NCI-H187 treated with DMSO at 0.1 percent for 48 hours (cell line): ENCODE results near the gene HPCAL4.

Experiments
- DNase-seq: peaks from one replicate; lab custom pipeline; 2025; lab: John Stamatoyannopoulos, UW

Gene HPCAL4

GRCh38 chr1:39701049-39701439 is 9.8 kb upstream of the HPCAL4 start:
- no peak for DNase-seq

GRCh38 chr1:39700348-39700747 is 9.1 kb upstream of the HPCAL4 start:
- no peak for DNase-seq

DNA sequence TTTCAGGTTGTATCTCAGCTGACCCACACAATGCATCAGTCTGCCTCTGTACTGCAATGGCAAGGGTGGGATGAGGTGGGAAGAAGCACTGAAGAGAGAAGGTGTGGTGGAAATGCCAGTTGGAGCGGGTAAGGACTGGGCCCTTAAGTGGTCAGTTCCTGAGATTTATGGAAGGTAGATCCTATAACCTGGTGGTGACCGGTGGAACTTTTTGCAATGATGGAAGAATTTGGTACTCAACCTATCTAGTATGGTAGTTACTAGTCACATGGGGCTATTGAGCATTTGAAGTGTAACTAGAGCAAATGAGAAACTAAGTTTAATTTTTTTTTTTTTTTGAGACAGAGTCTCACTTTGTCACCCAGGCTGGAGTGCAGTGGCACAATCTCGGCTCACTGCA is 8.2 kb upstream of the HPCAL4 start:
- DNase-seq, result no peak

GRCh38 chr1:39698568-39698967 is 7.3 kb upstream of the HPCAL4 start:
- DNase-seq, result no peak

- no peak for DNase-seq
Measured at GRCh38 chr1:39696448-39696847, 5.2 kb upstream of the HPCAL4 start.

DNA sequence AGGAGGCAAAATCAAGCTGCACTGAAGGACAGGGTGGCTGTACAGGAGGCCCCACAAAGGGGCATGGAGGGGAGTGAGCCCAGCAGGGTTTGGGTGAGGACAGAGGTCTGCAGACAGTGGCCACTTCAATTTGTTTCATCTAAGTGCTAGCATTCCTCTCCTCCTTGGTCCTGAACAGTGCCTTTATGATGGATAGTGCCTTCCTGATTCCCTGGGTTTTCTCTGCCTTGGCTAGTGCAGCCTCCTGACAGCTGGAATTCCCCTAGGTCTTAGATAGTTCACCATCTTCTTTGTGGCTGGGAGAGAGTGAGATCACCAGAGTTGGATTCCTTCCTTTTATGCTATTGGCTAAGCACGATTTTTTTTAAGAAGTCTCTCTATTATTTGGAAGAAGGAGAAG is 3.8 kb upstream of the HPCAL4 start:
- DNase-seq, result no peak

- no peak for DNase-seq
Measured at GRCh38 chr1:39694026-39694425, 2.8 kb upstream of the HPCAL4 start.

- DNase-seq, result no peak
Measured at GRCh38 chr1:39692152-39693074, 1.2 kb upstream of the HPCAL4 start.

DNA sequence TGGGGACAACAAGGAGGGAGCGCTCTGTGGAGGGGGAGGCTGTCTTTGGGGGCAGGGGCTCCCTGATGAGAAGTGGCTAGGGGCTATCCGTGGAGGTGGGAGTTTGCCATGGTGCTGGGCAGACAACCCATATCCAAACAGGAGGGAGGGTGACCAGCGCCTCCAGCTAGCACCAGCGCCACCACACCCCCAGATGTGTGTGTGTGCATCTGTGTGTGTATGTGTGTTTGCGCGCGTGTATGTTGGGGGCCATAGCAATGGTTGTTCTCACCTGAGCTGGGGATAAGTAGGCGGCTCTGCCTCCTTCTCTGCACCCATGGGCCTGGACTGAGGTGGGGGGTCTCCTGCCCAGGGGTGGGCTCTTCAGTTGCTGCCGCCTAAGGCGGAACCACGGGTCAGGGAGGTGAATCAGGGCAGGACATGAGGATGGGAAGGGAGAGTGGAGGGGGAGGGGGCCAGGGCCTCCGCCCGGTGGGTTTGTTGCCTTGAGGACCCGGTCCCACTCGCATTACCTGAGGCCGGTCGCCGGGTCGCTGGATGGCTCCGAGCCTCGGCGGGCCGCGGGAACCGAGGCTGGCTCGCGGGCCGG is 345 bp downstream of the HPCAL4 start:
- no peak for DNase-seq

DNA sequence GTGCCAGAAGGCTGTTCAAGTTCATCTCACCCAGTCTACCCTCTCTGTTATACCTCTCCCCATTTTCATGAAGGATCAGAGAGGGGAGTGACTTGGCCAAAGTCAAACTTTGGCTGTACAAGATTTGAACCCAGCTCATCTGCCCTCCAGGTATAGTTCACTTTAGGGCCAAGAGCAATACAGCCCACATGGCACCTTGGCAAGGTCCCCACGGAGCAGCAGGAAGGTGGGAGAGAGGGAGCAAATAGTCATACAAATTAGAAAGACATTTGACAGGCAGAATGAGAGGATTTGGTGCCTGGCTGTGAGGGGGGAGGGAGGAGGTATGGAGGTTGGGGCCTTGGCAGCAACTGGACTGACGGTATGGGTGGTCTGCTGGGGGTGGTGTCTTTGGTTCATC is 1.0 kb downstream of the HPCAL4 start:
- no peak for DNase-seq

DNA sequence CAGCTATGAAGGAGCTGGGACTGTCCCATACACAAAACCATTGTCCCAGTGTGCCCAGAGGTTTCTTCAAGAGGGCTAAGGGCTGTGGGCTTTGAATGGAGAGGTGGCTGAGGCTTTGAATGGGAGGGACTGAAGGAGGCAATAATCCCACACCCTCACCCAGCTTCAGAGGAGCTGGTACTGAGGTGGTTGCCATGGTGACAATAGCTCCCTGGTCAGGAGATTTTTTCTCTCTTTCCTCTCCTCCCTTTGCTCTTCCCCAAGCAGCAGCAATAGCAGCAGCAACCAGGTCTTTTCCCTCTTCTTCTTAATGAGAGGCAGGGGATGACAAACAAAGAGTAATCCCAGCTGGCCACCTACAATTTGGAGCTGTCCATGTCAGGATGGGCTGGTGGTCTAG is 1.6 kb downstream of the HPCAL4 start:
- DNase-seq, result no peak

DNA sequence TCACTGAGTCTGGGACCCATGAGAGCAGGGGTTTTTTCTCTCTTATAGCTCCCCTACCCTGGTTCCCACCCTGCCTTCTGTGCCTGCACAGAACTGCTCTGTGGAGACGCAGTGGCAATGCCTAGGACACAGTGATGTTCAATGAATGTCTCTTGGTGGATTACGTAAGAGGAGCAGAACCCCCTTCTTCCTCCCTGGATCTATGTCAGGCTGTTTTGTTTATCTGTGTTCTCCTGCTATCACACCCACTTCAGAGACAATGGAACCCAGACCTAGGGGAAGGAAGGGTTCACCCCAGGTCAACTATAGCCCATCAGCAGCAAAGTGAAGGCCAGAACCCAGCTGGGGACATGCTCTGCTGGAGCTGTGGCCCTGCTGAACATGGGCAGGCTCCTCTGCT is 2.0 kb downstream of the HPCAL4 start:
- DNase-seq, result no peak

DNA sequence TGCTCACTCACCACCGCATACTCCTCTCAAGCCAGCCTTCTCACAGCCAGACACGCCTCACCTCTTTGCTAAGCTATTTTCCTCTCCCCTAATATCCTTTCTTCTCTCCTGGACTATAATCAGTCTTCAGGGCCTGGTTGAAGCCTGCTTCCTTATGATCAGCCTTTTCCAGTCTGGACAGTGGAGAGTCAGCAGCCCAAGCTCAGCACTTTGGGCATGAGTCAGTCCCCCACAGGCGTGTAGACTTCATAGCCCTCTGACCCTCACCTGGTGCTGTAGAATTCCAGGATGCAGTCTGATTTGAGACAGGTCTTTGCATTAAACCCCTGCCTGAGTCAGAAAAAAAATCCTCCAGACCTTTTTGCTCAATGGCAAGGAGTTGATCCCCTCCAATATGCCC is 2.5 kb downstream of the HPCAL4 start:
- DNase-seq, result no peak

GRCh38 chr1:39687243-39687642 is 4.0 kb downstream of the HPCAL4 start:
- no peak for DNase-seq

DNA sequence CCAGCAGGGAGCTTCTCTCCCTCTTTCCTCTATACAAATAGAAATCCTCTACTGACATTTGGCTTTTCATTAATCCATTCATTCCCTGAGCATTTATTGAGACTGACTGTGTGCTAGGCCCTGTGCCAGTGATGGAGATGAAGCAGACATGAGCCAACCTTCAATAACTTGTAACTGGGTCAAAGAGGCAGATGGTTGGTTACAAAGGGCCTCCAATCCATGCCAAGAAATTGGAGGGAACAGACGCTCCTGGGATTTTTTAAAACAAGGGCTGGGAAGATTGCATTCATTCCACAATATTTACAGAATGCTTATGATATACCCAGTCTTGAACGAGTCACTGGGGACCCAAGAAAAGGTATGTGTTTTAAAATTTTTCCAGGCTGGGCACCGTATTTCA is 6.2 kb downstream of the HPCAL4 start:
- no peak for DNase-seq

DNA sequence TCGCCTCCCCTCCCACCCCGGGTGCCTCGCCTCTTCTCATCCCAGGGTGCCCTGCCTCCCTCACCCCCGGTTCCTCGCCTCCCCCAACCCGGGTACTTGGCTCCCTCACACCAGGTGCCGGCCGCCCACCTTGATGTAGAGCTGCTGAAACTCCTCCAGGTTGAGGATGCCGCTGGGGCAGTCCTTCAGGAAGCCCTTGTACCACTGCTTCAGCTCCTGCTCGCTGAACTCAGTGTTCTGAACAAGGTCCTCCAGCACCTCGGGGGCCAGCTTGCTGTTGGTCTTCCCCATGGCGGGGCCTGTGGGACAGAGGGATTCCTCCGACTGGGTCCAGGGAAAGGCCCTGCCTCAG is 6.9 kb downstream of the HPCAL4 start:
- DNase-seq, result no peak

DNA sequence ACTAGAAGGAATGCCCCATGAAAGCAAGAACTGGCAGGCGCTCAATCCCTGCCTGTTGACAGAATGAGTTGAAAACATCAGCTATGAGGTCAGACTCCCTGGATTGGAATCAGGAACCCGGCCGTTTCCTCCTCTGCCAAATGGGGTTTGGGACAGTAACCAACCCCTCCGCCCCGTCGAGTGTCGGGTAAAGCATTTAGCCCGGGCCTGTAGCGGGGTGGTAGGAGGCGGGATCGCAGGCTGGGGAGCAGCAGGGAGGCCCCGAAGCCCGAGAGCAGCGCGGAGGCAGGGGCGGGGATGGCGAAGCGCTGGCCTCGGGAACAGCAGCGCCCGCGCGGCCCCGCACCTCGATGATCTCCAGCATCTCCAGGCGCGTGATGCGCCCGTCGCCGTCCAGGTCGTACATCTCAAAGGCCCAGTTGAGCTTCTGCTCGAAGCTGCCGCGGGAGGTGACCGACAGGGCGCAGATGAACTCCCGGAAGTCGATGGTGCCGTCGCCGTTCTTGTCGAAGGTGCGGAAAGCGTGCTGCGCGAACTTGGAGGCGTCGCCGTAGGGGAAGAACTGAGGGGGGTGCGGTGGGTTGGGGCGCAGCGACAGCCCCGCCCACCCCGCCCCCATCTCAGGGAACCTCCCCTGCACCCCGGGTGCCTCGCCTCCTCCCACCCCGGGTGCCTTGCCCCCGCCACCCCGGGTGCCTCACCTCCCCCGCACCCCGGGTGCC is 7.5 kb downstream of the HPCAL4 start:
- DNase-seq, result no peak

DNA sequence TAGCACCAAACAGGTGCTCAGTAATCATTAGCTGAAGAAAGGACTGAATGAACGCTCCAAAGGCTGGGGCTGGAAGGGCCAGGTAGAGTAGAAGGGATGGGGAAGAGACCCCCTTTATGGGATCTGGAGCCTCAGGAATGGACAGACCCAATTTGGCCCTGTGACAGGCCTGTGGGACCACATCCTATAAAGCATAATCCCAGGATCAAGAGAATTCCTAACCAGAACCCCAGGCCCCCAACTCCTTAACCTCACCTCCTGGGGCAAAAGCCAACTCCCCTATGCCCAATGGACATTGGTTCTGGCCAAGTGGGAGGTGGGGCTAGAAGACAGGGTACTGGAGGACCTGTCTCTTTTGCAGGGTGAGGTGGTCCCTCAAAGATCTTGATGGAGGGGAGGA is 9.2 kb downstream of the HPCAL4 start:
- no peak for DNase-seq

DNA sequence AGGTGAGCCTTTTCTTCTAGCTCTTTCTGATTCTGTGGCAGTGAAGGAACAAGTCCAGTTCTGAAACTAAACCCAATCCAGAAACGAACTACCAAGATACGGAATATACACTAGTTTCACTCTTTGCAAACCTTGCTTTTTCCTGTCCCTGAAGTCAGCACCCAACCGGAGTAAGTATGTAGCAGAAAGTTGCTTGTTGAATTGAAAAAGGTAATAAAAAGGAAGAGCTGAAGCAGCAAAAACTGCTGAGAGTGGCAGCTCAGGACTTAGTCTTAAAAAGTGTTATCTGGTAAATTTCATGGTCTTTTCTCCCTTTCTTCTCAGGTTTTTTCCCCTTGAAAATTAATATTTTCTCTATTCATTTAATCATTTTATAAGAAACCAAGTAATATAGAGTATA is 9.9 kb downstream of the HPCAL4 start:
- DNase-seq, result no peak

- DNase-seq, result no peak
Measured at GRCh38 chr1:39680751-39681150, 10.5 kb downstream of the HPCAL4 start.

GRCh38 chr1:39679821-39680220 is 11.4 kb downstream of the HPCAL4 start:
- DNase-seq, result no peak

DNA sequence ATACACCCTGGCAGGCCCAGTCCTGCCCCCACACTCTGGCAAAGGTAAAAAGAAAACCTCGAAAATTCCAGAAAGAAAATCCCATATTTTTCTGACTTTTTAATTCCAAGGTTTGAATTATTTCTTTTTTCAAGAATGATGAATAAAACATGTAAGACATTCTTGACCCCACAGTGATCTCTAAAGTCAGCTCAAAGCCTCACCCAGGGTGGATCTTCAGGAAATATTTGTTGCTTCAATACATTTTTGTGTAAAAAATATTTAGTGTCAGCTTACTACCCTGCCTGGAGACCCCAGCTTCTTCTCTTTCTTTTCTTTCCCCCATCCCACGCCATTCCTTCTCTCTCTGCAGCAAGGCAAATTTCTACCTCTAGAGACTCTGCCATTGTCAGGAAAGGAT is 12.3 kb downstream of the HPCAL4 start:
- DNase-seq, result no peak

DNA sequence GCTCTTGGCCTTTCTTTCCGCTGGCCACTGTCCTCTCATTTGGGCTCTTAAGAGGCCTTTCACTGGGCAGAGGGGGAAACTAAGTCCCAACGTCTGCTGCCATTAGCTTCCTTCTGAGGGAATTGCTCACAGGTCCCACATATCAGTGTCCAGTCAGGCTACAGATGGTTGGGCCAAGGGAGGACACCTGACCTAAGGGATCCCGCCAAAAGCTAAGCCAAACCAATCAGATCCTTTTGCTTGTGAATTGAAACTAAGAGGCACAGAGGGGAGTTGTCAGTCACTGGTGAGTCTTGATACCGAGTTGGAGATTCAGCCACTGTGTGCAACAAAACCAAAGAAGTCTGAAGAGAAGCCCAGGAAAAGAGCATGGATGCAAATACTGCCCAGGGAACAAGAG is 13.6 kb downstream of the HPCAL4 start:
- no peak for DNase-seq
